GM18868 (cell line): ENCODE measurements around the gene NRK.
"Not testable (repeated sequence)": the region's sequence is repeated elsewhere in the genome, so short reads cannot be mapped to it uniquely, and the experiment has no call there.

ENCODE experiments used
- ATAC-seq: cut with Tn5 transposase; IDR thresholded peaks from one replicate; pipeline ENCODE4 v1.9.1; 2021; ENCODE audit warnings: mild to moderate bottlenecking, moderate library complexity; ENCODE audit not compliant: unreplicated experiment

The NRK gene, protein sequence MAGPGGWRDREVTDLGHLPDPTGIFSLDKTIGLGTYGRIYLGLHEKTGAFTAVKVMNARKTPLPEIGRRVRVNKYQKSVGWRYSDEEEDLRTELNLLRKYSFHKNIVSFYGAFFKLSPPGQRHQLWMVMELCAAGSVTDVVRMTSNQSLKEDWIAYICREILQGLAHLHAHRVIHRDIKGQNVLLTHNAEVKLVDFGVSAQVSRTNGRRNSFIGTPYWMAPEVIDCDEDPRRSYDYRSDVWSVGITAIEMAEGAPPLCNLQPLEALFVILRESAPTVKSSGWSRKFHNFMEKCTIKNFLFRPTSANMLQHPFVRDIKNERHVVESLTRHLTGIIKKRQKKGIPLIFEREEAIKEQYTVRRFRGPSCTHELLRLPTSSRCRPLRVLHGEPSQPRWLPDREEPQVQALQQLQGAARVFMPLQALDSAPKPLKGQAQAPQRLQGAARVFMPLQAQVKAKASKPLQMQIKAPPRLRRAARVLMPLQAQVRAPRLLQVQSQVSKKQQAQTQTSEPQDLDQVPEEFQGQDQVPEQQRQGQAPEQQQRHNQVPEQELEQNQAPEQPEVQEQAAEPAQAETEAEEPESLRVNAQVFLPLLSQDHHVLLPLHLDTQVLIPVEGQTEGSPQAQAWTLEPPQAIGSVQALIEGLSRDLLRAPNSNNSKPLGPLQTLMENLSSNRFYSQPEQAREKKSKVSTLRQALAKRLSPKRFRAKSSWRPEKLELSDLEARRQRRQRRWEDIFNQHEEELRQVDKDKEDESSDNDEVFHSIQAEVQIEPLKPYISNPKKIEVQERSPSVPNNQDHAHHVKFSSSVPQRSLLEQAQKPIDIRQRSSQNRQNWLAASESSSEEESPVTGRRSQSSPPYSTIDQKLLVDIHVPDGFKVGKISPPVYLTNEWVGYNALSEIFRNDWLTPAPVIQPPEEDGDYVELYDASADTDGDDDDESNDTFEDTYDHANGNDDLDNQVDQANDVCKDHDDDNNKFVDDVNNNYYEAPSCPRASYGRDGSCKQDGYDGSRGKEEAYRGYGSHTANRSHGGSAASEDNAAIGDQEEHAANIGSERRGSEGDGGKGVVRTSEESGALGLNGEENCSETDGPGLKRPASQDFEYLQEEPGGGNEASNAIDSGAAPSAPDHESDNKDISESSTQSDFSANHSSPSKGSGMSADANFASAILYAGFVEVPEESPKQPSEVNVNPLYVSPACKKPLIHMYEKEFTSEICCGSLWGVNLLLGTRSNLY (N-terminal part only)

GRCh38 chrX:105822138-105823091 is at the start of gene NRK:
TSS of gene NRK (plus strand) at chrX:105822539. CDS start at chrX:105822846, 307 bp downstream.
- ATAC-seq = no peak

- ATAC-seq = no peak
Observed at GRCh38 chrX:105773801-105774200, 48.5 kb upstream of the NRK start.

- no peak for ATAC-seq
Observed at GRCh38 chrX:105775679-105776078, 46.7 kb upstream of the NRK start.

DNA sequence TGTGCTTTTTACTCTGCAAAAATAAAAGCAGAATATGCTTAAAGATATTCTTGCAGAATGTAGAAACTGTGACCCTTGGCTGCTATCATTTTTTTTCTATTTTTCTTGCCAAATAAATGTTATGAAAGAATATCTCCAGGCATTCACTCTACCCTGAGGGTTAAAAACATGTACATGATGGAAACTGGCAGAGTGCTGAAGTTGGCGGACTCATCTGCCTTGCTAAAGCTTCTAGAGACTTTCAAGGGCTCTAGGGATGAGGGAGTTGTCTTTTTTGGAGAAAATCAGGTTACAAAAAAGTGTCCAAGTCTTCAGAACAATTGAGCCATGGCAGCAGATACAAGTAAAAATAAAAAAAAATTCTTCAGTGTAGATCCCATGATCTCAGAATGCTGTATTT is 40.5 kb upstream of the NRK start:
- no peak for ATAC-seq

- not testable (repeated sequence) for ATAC-seq
Observed at GRCh38 chrX:105796877-105797276, 25.5 kb upstream of the NRK start.

GRCh38 chrX:105803891-105804290 is 18.4 kb upstream of the NRK start:
- no peak for ATAC-seq

DNA sequence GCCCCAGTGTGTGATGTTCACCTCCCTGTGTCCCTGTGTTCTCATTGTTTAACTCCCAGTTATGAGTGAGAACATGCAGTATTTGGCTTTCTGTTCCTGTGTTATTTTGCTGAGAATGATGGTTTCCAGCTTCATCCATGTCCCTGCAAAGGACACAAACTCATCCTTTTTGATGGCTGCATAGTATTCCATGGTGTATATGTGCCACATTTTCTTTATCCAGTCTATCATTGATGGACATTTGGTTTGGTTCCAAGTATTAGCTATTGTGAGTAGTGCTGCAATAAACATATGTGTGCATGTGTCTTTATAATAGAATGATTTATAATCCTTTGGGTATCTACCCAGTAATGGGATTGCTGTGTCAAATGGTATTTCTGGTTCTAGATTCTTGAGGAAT is 16.7 kb upstream of the NRK start:
- ATAC-seq = not testable (repeated sequence)

DNA sequence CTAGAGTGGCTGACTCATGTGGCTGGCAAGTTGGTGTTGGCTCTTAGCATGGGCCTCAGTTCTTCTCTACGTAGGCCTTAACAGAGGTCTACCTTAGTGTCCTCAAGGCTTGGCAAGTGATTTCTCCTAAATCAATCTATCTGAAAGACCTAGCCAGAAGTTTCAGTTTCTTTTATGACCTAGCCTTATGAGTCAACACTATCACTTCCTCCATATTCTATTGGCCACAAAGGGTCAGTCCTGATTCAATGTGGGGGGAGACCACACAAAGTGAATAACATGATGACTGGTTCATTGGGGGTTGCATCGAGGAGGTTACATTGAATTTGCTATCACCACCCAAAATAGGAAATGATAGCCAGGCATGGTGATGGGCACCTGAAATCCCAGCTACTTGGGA is 5.8 kb upstream of the NRK start:
- no peak for ATAC-seq

GRCh38 chrX:105820247-105820646 is 2.1 kb upstream of the NRK start:
- no peak for ATAC-seq

DNA sequence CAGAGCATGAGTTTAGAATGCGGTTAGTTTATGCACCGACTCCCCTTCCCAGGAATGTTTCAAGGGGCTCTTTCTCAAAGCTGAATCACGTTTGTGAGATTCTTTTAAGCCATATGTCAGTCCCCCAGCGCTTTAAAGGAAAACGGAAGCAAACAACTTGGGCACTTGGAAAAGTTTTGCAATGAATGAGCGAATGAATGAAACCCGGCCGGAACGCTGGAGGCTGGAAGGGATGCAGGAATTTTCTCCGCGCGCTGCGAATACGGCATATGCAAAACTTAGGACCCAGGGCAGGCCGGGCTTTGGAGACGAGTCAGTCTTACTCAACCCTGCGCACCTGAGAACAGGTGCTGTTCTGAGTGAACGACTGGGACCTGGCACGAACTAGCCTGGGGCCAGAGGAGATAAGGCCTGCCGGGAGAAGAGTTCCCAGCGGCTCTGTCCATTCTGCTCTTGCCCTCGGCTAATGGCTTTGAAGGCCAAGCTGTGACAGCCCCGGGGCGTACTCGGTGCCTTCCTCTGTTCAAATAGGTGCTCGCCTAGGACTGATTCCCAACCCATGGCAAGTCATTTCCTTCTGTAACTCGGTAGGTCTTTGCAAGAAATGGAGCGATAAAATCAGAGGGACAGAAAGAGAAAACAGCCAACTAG is 743 bp upstream of the NRK start:
- no peak for ATAC-seq

- no peak for ATAC-seq
Observed at GRCh38 chrX:105823092-105823455, 735 bp downstream of the NRK start.

GRCh38 chrX:105829011-105829410 is 6.7 kb downstream of the NRK start:
- ATAC-seq = no peak

- ATAC-seq = no peak
Observed at GRCh38 chrX:105837232-105837631, 14.9 kb downstream of the NRK start.

DNA sequence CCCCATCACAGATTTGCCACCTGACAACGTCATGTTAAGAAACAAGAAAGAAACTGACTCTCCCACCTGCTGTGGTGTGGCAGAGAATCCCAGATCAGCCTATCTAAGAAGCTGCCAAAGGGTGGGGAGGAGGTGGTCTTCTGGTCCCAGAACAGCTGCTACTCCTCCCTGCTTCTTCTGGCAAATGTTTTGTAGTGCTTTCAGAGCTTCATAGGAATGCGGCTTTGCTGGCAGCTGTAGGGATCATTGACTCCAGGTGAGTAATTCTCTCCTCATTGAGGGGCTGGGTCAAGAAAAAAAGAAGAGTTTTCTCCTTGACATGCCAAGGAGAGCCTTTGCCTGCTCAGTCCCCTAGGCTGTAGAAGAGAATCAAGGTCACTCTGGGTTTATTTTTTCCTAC is 23.3 kb downstream of the NRK start:
- no peak for ATAC-seq

GRCh38 chrX:105850100-105850499 is 27.8 kb downstream of the NRK start:
- ATAC-seq = not testable (repeated sequence)

GRCh38 chrX:105865709-105866108 is 43.4 kb downstream of the NRK start:
- no peak for ATAC-seq

- ATAC-seq = no peak
Observed at GRCh38 chrX:105869701-105870100, 47.4 kb downstream of the NRK start.

DNA sequence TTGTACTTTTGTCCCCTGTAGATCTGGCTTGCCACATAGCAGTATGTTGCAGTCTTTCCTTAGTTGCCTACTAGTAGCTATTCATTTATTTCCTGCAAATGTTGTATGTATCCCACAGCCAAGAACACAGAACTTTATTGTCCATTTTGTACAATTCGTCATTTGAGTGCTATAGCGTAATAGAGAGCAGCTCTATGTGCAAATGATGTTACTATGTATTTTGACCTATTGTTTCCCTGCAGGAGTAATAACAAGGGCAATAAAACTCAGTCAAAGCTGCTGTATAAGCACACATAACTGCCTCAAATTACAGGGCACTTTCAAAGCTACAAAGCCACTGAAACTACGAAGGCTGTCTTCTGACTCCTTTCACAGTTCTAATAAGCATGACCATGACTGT is 48.1 kb downstream of the NRK start:
- ATAC-seq = no peak

DNA sequence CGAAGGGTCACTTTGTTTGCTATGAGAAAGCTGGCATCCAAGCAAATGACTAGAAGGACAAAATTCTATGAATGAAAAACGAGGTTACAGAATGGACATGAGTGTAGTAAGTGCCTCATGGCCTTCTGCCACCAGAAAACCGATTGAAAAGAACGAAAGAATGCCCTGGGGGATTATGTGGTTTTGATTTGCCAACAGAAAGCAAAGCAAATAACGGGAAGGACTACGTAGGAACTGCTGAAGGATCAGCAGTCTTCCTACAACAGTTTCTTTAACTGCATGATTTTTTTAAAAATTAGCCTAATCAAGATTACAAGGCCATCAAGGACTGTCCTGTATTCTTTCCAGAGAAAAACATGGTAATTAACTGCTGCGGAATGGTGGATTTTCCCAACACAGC is 50.6 kb downstream of the NRK start:
- no peak for ATAC-seq

GRCh38 chrX:105874790-105875189 is 52.5 kb downstream of the NRK start:
- ATAC-seq = no peak
